Loucy (cell line): ENCODE data around the gene AVPI1.
"Not testable (repeated sequence)": the region's sequence is repeated elsewhere in the genome, so short reads cannot be mapped to it uniquely, and the experiment has no call there.

Experiments
- EZH2phosphoT487 ChIP-seq: fragments of 200-600 bp; IDR thresholded peaks from 2 replicates; pipeline ENCODE4 v1.6.1; 2018; ENCODE audit warnings: antibody characterized with exemption, mild to moderate bottlenecking, moderate library complexity, borderline replicate concordance
- TF ChIP-seq, protein P1 (sequence below): fragments of 200-600 bp; sonication (generic); conservative IDR thresholded peaks from 2 replicates; pipeline ENCODE4 v1.5.1; 2014; ENCODE audit warnings: mild to moderate bottlenecking, antibody characterized with exemption, low read length

DNA sequence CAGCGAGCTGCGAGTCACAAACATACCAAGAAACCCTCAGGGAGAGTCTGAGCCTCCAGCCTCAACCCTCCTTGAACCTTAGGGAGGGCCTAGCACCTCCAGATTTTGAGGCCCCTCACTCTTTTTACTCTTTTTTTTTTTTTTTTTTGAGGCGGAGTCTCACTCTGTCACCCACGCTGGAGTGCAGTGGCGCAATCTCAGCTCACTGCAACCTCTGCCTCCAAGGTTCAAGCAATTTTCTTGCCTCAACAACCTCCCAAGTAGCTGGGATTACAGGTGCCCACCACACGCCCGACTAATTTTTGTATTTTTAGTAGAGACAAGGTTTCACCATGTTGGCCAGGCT lies 2.7 kb downstream of the AVPI1 start:
- TF ChIP-seq, protein P1, sequence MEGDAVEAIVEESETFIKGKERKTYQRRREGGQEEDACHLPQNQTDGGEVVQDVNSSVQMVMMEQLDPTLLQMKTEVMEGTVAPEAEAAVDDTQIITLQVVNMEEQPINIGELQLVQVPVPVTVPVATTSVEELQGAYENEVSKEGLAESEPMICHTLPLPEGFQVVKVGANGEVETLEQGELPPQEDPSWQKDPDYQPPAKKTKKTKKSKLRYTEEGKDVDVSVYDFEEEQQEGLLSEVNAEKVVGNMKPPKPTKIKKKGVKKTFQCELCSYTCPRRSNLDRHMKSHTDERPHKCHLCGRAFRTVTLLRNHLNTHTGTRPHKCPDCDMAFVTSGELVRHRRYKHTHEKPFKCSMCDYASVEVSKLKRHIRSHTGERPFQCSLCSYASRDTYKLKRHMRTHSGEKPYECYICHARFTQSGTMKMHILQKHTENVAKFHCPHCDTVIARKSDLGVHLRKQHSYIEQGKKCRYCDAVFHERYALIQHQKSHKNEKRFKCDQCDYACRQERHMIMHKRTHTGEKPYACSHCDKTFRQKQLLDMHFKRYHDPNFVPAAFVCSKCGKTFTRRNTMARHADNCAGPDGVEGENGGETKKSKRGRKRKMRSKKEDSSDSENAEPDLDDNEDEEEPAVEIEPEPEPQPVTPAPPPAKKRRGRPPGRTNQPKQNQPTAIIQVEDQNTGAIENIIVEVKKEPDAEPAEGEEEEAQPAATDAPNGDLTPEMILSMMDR: not testable (repeated sequence)
- not testable (repeated sequence) for TF ChIP-seq EZH2phosphoT487
